Measurements from ENCODE around the gene EHHADH.
"Not testable (repeated sequence)": the region's sequence is repeated elsewhere in the genome, so short reads cannot be mapped to it uniquely, and the experiment has no call there.

The EHHADH gene

GRCh38 chr3:185251272-185251671 lies 2.6 kb downstream of the EHHADH start:
- no peak for DNase-seq (ENCODE audit: low spot score)

DNA sequence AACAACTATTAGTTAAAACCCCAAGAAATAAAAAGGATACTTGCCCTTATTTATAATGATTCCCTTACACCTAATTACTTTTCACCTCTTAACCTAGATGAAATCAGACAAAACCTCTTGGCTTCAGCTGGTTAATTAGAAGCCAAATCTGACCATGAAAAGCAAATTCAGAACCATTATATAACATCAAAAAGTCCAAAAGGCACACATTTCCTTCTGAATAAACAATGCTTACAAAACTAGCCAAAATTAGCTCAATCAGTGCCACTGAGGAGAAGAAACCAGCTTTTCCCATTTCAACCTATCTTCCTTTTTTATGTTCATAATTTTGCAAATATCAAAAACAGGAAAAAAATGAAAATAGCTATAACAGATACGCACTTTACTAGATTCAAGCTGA lies 3.2 kb downstream of the EHHADH start:
- DNase-seq (ENCODE audit: low spot score): no peak

- no peak for DNase-seq (ENCODE audit: low spot score)
Measured at GRCh38 chr3:185250247-185250646, 3.6 kb downstream of the EHHADH start.

- DNase-seq (ENCODE audit: low spot score): no peak
Measured at GRCh38 chr3:185242642-185243041, 11.2 kb downstream of the EHHADH start.

DNA sequence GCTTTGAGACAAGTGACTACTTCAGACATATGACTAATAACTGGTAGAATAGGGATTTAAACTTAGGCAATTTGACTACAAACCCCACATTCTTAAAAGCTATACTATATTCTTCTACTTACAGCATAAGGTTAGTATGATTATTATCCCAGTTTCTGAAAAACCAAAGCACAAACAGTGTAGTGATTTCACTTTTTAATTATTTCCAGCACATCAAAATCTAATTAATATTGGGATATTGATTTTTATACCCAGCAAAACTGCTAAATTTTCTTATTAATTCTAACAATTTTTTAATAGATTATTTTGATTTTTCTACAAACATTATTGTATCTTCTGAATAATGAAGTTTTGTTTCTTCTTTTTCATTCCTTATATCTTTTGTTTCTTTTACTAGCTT lies 16.9 kb downstream of the EHHADH start:
- no peak for DNase-seq (ENCODE audit: low spot score)

DNA sequence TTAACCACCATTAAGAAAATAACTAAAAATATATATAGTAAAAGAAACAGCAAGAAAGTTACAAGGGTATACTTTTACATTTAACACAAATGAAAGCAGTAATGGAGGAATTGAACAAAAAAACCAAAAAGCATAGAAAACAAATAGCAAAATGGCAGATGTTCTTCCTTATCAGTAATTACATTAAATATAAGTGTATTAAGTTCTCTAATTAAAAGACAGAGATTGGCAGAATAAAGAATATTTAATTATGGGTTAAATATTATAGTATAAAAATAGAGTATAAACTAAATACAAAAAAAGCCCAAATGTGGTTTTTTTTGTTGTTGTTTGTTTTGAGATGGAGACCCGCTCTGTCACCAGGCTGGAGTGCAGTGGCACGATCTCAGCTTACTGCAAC lies 20.5 kb downstream of the EHHADH start:
- DNase-seq (ENCODE audit: low spot score): no peak

DNA sequence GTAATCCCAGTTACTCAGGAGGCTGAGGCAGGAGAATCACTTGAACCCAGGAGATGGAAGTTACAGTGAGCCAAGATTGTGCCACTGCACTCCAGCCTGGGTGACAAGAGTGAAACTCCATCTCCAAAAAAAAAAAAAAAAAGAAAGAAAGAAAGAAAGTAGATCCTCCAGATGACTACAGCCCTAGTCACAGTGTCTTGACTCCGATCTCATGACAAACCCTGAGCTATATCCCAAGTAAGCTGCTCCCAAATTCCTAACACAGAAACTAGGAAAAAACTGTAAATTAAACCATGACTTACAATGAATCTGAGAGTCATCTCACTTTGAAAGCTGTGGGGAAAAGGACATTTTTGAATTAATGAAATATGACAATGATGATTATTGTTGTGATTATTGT lies 27.3 kb downstream of the EHHADH start:
- DNase-seq (ENCODE audit: low spot score): not testable (repeated sequence)

DNA sequence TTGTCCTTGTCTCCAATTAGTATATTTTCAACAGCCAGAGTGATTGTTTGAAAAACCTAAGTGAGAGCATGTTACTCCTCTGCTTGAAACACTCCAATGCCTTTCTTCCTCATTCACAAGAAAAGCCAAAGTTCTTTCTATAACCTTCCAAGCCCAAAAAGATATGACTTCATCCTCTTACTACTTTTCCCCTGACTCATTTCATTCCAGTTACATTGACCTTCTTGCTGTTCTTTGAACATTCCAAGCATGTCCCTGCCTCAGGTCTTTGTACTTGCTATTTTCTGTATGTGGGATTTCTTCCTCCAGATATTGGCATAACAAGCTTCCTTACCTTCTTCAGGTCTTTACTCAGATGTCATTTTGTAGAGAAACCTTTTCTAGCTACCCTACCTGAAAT lies 28.3 kb downstream of the EHHADH start:
- no peak for DNase-seq (ENCODE audit: low spot score)

DNA sequence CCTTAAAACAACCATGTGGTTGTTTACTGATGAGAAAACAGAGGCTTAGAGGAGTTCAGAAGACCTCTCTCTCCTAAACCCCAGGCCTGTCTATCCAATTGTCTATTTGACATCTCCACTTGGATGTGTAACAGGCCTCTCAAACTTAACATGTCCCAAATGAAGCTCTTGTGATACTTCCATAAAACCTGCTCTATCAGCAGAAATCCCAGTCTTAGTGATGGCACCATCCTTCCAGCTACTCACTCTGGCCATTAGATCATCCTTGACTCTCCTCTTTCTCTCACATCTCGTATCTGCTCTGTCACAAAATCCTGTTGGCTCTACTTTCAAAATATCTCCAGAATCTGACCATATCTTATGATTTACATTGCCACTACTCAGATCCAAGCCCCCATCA lies 28.8 kb downstream of the EHHADH start:
- no peak for DNase-seq (ENCODE audit: low spot score)

DNA sequence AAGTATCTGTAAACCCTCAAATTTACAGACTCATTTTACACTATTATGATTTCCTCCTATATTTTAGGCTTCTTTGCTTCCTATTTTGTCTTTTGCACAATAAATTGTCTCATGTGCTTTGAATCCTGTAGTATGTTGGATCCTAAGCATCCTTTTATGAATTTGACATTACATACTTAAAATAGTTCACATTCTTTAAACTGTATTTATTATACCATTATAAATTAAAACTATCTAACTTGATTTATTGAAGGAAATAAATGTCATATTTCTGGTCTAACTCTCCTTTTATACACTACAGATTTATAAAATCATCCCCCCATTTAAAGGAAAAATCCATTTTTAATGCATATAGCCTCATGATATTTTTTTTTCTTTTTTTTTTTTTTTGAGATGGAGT lies 32.6 kb downstream of the EHHADH start:
- no peak for DNase-seq (ENCODE audit: low spot score)

DNA sequence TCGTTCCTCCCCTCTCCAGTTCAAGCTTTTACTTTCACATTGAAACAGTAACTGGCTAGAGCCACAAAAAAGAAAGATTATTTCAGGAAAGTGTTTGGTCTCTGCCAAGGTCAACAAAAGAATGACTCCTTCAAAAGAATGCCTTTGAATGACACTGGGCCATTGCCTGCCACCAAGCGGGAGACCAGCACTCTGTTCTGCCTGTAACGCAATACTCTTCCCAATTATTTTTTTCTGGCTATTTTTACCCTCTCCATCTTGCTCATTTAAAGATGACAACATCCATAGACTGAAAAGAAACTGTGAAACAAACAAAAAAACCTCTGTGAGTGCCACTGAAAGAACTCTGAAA lies 37.3 kb downstream of the EHHADH start:
- DNase-seq (ENCODE audit: low spot score): no peak

- no peak for DNase-seq (ENCODE audit: low spot score)
Measured at GRCh38 chr3:185215873-185216606, 37.8 kb downstream of the EHHADH start.

GRCh38 chr3:185212559-185212958 lies 41.3 kb downstream of the EHHADH start:
- no peak for DNase-seq (ENCODE audit: low spot score)

DNA sequence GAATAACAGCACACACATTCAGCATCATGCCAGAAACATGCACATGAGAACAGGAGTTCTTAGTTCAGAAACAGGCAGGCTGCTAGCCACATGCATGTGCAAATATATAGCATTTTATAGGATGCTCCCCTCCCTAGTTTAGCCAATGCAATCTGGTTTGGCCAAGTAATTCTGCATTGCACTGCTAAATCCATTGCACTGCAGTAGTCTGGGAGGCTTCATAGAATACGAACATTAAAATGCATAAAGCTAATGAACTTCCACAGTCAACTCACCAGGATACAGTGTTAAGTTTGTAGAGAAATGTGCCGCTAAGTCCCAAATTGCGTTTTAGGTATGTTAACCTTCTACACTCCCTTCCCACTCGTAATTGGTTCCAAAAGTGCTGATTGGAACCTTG lies 41.8 kb downstream of the EHHADH start:
- DNase-seq (ENCODE audit: low spot score): no peak

DNA sequence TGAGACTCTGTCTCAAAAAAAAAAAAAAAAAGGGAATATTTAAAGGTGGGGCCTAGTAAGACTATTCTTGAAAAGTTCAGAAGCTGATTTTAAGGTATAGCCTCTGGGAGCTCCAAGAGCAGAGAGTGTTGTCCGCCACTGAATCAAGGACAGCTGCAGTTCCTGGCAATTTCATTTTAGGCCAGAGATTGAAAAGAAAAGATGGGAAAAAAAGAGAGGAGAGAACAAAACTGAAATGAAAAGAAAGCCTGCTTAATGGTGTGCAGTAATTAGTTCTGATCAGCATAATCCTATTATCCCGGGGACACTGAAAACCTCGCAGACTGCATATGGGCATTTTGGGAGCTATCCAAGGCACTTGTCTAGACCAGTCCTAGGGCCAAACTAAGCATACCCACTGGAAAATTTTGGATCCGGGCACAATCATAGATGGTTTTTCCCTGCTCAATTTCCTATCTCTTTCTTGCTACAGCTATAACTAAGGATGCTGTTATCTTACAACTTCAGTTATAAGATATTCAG lies 43.2 kb downstream of the EHHADH start:
- DNase-seq (ENCODE audit: low spot score): no peak

GRCh38 chr3:185208823-185209222 lies 45.0 kb downstream of the EHHADH start:
- DNase-seq (ENCODE audit: low spot score): no peak

GRCh38 chr3:185207931-185208746 lies 45.7 kb downstream of the EHHADH start:
- no peak for DNase-seq (ENCODE audit: low spot score)

GRCh38 chr3:185207481-185207880 lies 46.4 kb downstream of the EHHADH start:
- DNase-seq (ENCODE audit: low spot score): no peak

GRCh38 chr3:185205865-185206264 lies 48.0 kb downstream of the EHHADH start:
- DNase-seq (ENCODE audit: low spot score): no peak

DNA sequence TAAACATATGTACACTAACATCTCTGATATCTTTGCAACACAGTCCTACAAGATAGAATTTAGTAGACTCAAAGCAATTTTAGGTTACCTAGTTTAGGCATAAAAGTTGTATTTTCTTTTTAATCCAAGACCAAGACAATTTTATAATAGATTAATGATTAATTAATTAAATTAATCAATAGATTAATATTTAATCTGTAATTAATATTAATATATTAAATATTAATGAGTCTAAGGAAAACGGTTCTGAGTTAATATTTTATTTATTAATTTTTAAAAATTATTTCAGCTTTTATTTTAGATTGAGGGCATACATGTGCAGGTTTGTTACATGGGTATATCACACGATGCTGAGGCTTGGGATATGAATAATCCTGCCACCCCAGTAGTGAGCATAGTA lies 49.0 kb downstream of the EHHADH start:
- DNase-seq (ENCODE audit: low spot score): no peak

- DNase-seq (ENCODE audit: low spot score): no peak
Measured at GRCh38 chr3:185200639-185201038, 53.2 kb downstream of the EHHADH start.

DNA sequence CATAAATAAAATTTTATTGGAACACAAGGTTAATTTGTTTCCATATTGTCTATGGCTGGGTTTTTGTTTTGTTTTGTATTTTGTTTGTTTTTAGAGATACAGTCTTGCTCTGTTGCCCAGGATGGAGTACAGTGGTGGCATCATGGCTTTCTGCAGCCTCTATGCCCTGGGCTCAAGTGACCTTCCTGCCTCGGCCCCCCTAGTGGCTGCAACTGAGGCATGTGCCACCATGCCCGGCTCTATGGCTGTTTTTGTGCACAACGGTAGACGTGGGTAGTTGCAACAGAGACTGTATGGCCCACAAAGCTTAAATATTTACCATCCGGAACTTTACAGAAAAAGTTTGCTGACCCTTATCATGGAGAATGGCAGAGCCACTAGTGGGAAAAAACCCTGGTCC lies 54.2 kb downstream of the EHHADH start:
- DNase-seq (ENCODE audit: low spot score): no peak

DNA sequence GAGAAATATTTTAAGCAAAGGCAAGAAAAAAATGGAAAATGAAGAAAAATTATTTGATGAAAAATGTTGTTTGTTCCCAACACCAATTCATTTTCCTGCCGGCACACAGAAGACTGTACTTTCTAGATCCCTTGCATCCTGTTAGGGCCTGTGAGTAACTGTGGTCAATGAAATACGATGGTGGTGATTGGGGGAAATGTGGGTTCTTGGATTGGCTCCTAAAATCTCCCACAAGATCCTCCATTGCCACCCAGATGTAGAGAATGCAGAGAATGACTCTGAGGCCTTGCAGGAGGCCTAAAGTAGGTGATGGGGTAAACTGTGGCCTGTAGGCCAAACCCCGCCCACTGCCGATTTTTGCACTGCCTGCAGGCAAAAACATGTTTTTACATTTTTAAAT lies 54.6 kb downstream of the EHHADH start:
- no peak for DNase-seq (ENCODE audit: low spot score)

GRCh38 chr3:185197068-185197467 lies 56.8 kb downstream of the EHHADH start:
- no peak for DNase-seq (ENCODE audit: low spot score)

Measured in SW480 (cell line).